Kidney glomerular epithelial cell (primary cell): ENCODE measurements around the gene TRPM7.
"Not testable (repeated sequence)": the region's sequence is repeated elsewhere in the genome, so short reads cannot be mapped to it uniquely, and the experiment has no call there.

Experiments
- DNase-seq: peaks from one replicate; lab custom pipeline; 2025; lab: John Stamatoyannopoulos, UW

Gene TRPM7

GRCh38 chr15:50670115-50670514 lies 16.5 kb downstream of the TRPM7 start:
- DNase-seq = no peak

DNA sequence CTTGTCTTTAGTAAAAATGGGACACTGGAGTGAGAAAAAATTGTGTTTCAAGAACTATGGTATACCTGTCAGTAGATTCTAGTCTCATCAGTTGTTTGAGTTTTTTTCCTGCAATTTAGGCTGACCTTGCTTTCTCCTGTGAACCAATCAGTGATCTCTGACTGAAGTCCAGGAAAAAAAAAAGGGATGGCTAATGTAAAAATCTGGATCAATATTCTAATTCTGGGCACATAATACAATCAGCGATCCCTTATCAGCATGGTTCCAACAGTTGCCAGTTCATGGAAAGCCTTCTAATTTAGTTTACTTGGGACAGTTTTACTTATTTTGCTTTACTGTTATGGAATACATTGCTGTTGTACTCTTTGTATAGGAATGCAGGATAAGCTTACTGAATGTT lies 17.0 kb downstream of the TRPM7 start:
- DNase-seq = no peak

DNA sequence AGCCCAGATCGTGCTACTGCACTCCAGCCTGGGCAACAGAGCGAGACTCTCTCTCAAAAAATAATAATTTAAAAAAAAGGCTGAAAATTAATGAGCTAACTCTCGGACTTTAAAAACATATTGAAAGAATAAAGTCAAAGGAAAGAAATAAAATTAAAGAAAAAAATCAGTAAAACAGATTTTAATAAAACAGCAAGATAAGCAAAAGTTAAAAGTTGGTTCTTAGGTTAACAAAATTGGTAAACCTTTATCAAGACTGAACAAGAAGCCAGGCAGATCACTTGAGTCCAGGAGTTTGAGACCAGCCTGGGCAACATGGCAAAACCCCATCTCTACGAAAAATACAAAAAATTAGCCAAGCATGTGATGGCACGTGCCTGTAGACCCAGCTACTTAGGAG lies 20.7 kb downstream of the TRPM7 start:
- no peak for DNase-seq

DNA sequence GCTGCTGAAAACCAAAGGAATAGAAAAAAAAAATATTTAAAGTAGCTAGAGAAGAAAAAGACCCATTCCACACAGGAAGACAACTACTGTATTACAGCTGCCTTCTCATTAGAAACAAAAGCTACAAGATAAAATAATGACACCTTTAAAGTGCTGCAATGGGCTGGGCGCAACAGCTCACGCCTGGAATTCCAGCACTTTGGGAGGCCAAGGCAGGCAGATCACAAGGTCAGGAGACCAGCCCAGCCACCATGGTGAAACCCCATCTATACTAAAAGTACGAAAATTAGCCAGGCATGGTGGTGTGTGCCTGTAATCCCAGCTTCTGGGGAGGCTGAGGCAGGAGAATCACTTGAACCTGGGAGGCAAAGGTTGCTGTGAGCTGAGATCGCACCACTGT lies 31.0 kb downstream of the TRPM7 start:
- no peak for DNase-seq

- DNase-seq = no peak
These were observed 33.3 kb downstream of the TRPM7 start for GRCh38 chr15:50653156-50653743.

GRCh38 chr15:50652671-50653070 lies 33.9 kb downstream of the TRPM7 start:
- DNase-seq = no peak

- no peak for DNase-seq
These were observed 45.3 kb downstream of the TRPM7 start for GRCh38 chr15:50641318-50641717.

GRCh38 chr15:50636146-50636545 lies 50.5 kb downstream of the TRPM7 start:
- DNase-seq = no peak

DNA sequence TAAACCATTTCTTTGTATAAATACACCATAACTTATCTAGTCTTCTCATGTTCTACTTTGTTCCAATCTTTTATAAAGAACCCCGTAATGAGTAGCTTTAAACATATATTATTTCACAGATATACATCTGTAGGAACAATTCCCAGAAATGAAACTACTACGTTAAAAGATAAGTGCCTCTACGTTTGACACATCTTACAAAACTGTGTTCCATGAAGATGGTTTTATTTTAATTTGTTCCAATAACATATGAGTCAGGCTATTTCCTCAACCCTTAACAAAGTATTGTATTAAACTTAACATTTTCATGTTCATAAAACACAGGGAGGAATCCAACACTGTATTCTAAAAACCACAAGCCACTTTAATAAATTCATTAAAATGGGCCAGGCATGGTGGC lies 52.9 kb downstream of the TRPM7 start:
- no peak for DNase-seq

- no peak for DNase-seq
These were observed 58.2 kb downstream of the TRPM7 start for GRCh38 chr15:50628421-50628820.

- DNase-seq = no peak
These were observed 59.1 kb downstream of the TRPM7 start for GRCh38 chr15:50627351-50628055.

- no peak for DNase-seq
These were observed 61.9 kb downstream of the TRPM7 start for GRCh38 chr15:50624616-50625168.

- peak; percentile 4 for DNase-seq
These were observed 64.1 kb downstream of the TRPM7 start for GRCh38 chr15:50622361-50622943.

DNA sequence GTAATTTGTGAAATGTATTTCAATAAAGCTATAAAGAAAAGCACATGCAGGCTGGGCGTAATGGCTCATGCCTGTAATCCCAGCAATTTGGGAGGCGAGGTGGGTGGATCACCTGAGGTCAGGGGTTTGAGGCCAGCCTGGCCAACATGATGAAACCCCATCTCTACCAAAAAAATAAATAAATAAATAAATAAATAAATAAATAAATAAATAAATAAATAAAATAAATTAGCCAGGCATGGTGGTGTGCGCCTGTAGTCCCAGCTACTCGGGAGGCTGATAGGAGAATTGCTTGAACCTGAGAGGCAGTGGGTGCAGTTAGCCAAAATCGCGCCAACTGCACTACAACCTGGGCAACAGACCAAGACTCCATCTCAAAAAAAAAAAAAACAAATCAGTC lies 69.6 kb downstream of the TRPM7 start:
- not testable (repeated sequence) for DNase-seq

DNA sequence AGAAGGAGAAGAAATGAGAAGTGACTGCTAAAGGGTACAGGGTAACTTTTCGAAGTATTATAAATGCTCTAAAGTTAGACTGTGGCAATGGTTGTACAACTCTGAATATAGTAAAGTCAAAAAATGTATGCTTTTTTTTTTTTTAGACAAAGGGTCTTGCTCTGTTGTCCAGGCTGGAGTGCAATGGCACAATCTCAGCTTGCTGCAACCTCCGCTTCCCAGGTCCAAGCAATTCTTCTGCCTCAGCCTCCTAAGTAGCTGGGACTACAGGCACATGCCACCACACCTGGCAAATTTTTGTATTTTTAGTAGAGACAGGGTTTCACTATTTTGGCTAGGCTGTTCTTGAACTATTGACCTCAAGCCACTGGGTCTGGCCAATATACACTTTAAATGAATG lies 70.0 kb downstream of the TRPM7 start:
- DNase-seq = not testable (repeated sequence)

DNA sequence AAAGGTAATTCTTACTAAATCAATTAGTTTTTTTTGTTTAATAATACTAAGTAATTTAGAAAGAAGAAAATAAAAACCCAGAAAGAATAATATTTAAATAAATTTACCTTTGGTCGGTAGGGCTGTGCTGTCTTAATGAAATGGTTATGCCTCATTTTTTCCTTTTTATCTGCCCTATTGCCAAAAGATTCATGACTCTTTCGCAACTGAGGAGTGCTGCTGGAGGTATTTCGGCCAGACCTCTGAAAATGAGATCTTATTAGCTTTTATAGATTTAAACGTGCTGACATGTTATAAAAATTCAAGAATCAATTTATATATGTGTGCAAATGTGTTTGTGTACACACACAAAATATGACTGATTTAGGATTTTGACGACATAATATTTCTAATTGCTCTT lies 73.0 kb downstream of the TRPM7 start:
- DNase-seq = no peak

- no peak for DNase-seq
These were observed 79.5 kb downstream of the TRPM7 start for GRCh38 chr15:50607129-50607528.

DNA sequence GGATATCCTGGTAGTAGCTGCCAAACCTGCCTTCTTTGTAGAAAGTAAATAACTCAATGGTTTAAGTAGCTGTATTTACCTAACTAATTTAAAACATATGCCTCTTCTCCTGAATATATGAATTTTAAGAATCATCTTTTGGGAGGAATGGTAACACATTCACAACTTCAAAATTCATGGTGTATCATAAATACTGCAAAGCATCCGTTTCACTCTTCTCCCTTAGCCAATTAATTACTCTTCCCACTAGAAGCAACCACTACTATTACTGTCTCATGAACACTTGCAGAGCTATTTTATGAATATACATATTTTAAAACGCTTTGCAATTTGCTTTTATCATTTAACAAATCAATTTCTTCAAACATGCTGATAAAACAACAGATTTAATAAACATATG lies 81.1 kb downstream of the TRPM7 start:
- no peak for DNase-seq

GRCh38 chr15:50602028-50602427 lies 84.6 kb downstream of the TRPM7 start:
- DNase-seq = not testable (repeated sequence)

DNA sequence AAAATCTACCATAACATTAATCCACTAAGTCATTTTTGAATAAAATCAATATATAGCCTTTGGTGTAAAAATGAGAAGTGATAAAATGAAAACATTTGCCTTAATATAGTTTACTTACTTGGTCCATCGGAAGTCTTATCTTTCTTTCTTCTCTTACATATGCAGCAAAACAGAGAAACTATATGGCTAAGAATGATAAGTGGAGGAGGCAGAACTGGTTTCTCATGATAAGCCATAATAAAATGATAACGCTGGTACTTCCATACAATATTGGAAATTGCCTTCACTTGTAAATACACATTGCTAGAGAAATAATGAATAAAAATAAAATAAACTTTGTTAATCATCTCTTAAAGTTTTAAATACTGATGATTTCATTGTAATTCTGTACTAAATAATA lies 92.3 kb downstream of the TRPM7 start:
- DNase-seq = no peak

- DNase-seq = no peak
These were observed 92.8 kb downstream of the TRPM7 start for GRCh38 chr15:50593761-50594160.

- no peak for DNase-seq
These were observed 96.3 kb downstream of the TRPM7 start for GRCh38 chr15:50590288-50590687.

GRCh38 chr15:50577492-50577891 lies 109.1 kb downstream of the TRPM7 start:
- DNase-seq = no peak
